C1 segment of cervical spinal cord (tissue), 14 donors: ENCODE measurements around the gene FBXW10.
"Not testable (repeated sequence)": the region's sequence is repeated elsewhere in the genome, so short reads cannot be mapped to it uniquely, and the experiment has no call there.

Source experiments
- DNase-seq, 14 donors: peaks; one replicate each; lab custom pipeline; 2025; lab: John Stamatoyannopoulos, UW

Gene FBXW10

DNA sequence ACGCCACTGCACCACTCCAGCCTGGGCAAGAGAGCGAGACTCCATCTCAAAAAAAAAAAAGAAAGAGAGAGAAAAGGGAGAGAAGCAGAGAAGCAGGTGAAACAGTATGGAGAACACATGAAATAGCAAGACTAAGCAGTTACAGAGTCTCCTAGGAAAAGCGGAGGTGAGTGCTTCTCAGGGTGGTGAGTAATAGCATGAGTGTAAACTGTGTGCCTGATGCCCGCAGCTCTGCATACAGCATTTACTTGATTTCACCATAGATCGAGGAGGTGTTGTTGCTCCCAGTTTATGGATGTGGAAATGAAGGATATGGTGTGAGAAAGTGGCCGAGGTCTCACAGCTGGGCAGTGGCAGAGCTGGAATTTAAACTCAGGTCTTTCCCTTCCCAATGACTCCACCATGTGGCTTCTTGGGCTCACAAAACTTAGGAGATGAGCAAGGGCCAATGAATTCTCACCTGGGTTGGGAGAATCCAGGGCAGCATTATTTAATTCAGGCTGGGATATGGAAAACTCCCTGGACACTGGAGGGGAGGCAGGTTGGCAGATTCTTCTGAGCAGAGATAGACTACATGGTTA is 10.1 kb downstream of the FBXW10 start:
- DNase-seq = not testable (repeated sequence)

DNA sequence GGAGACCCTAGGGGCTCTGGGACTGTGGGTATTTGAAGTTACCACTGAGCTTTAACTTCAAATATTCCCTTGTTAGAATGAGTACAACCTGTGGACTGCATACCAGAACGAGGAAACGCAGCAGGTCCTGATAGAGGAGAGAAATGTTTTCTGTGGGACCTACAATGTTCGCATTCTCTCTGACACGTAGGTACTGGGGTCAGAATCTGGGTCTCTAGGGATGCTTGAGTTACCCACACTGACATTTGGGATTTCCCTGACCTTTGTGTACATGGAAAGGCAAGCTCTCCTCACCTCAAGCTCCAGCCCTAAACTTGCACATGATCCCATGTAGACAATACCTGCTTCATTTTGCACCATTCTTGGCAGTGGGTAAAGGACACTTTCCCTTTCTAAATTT is 12.1 kb downstream of the FBXW10 start:
- DNase-seq = not testable (repeated sequence)

DNA sequence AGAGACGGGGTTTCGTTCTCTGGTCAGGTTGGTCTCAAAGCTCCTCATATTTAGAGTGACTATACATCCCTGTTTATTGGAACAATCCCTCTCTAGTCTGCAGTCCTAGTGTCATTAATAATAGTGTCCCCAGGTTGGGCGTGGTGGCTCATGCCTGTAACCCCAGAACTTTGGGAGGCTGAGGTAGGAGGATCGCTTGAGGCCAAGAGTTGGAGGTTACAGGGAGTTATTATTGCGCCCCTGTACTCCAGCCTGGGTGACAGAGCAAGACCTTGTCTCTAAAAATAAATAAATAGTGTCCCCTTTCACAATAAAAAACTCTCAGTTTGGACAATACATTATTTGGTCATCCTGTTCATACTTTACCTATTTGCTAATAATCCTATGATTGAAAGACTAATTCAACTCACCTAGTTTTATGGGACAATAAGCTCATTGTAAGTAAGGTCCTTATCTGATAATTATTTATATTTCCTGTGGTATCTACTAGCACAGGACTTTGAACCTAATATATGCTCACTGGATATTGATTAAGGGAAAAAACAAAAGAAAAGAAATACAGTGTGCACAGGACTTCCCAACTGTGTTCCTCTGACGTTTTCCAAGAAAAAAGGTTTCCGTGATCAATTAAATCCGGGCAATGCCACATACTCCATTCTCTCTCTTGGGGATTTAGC is 13.7 kb downstream of the FBXW10 start:
- not testable (repeated sequence) for DNase-seq

DNA sequence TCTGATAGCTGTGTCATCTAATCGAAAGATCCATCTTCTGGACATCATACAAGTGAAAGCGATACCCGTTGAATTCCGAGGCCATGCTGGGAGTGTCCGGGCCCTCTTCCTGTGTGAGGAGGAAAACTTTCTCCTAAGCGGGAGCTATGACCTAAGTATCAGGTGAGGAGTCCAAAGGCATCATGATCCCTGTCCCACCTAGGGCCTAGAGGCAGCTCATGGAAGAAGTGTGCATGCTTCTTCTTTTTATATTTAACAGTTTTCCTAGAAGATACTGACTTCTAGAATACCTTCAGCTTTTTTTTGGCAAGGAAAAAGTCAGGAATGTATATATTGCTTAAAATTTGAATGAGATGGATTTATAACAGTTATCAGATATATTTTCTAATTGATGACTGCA is 14.5 kb downstream of the FBXW10 start:
- not testable (repeated sequence) for DNase-seq

DNA sequence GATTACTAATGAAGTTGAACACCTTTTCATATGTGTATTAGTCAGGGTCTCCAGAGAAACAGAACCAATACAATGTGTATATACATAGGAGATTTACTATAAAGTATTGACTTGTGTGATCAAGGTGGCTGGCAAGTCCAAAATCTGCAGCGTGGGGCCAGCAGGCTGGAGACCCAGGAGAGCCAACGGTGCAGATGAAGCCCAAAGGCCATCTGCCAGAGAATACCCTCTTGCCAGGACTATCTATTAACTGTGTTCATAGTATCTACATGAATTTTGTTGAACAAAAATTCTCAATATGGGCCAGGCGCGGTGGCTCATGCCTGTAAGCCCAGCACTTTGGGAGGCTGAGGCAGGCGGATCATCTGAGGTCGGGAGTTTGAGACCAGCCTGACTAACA is 16.4 kb downstream of the FBXW10 start:
- DNase-seq = peak in 1 of 14 donors; percentile 31

DNA sequence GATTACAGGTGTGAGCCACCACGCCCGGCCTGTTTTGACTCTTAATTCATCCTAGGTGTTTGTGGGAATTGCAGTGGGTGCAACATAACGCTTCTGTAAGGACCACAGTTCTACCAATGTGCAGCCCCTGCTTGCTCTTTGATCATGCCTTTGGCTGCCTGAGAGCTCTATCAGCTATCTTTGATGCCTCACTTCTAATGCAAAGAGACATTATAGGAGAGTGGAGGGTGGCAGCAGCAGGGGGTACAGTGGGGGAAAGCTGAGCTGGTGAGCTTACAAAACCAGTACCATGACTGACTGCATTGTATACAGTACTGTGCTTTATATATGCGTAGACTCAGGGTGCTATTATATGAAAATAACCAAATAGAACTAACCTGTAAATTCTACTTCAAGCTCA is 26.7 kb downstream of the FBXW10 start:
- not testable (repeated sequence) for DNase-seq

DNA sequence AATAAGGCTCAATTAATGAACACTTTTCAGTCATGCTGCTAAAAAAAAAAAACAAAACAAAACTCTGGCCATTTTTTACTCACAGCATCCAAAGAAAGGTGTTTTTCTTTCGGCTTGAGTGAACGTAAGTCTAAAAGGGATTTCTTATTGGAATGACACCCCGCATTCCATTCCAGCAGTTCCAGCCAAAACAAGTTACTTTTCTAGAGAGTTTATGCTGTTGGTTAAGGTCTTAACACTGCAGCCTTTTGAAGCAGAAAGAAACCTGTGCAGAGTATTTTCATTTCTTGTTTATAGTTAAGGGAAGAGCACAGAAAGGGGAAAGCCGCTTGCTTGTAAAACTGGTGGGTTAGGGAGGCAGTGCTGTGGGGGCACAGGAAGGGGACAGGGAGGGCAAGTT is 27.2 kb downstream of the FBXW10 start:
- DNase-seq = not testable (repeated sequence)

- no peak for DNase-seq
Measured at GRCh38 chr17:18772471-18772870, 28.6 kb downstream of the FBXW10 start.

DNA sequence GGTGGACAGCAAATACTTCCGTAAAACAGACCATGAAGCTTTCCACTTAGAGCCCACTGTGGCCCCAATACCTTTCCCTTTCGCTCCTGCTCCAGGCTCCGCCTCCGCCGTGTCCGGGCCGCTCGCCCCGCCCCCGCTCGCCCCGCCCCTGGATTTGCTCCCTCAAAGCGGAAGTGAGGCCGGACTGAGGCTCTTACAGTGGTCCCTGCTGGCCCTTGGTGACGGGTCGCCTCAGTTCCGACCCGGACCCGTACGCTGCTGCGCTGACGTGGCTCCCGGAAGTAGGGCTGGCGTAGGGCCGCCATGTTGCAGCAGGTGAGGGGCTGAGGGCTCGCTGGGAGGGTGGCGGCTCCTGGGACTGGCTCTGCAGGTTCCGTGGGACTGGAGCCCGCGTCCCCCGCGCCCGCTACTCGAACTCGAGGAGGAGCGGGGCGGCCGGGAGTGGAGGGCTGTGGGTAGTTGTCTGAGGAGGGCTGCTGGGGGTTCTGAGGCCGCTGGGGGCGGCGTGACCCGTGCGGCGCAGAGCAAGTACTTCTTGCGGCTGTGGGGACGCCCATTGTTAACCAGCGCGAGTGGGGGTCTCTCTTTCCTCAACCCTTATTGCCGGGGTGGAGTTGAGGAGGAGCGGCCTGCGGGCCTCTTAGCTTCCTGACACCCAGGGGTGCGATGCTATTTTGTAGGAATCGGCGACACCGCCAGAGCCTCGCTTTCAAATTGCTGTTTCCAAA is 37.3 kb downstream of the FBXW10 start, which contains the start of gene TVP23B:
TSS of gene TVP23B (plus strand) at position 193 of the 728 bp plus-strand sequence. CDS start at position 304, 111 bp downstream.
- peak; percentile 66 to 96 (median 90) for DNase-seq

GRCh38 chr17:18781805-18782204 is 38.0 kb downstream of the FBXW10 start:
- not testable (repeated sequence) for DNase-seq

DNA sequence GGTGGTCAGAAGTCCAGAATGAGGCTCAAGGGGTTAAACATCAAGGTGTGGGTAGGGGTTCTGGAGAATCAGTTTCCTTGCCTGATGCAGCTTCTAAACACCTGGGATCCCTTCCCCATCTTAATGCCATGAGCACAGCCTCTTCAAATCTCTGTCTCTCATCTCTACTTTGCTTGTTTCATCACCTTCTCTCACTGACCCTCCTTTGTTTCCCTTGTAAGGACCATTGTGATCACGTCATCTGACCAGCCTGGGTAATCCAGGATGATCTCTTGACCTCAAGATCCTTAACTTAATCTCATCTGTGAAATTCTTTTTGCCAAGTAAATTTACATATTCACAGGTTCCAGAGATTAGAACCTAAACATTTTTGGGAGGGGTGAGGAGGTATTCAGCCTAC is 42.1 kb downstream of the FBXW10 start:
- DNase-seq = not testable (repeated sequence)

DNA sequence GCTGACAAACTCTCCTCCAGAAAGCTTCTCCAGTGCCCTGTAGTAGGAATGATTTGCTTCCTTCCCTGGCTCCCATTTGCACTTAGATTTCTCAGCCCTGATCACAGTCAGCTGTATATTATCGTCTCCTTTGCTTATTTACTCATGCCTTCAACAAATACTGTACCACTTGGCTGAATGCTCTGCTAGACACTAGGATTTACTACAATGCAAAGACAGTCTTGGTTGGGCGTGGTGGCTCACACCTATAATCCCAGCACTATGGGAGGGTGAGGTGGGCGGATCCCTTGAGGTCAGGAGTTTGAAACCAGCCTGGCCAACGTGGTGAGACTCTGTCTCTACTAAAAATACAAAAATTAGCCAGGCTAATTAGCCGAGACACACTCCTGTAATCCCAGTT is 43.0 kb downstream of the FBXW10 start:
- DNase-seq = not testable (repeated sequence)

DNA sequence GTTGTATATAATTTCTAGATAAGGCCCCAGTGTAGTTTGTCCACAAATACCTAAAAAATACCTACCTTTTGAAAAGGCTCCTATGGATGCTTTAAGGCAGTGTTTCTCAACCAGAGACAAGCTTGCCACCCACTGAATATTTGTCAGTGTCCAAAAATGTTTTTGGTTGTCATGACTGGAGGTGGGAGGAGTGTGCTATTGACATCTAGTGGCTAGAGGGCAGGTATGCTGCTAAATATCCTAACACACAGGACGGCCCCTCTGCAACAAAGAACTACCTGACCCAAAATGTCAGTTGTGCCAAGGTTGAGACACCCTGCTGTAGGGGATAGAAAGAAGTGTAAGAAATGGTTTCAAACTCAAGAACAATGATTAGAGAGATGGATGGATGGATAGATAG is 47.5 kb downstream of the FBXW10 start:
- not testable (repeated sequence) for DNase-seq

- not testable (repeated sequence) for DNase-seq
Measured at GRCh38 chr17:18794841-18795240, 51.0 kb downstream of the FBXW10 start.

- not testable (repeated sequence) for DNase-seq
Measured at GRCh38 chr17:18796887-18797286, 53.0 kb downstream of the FBXW10 start.

DNA sequence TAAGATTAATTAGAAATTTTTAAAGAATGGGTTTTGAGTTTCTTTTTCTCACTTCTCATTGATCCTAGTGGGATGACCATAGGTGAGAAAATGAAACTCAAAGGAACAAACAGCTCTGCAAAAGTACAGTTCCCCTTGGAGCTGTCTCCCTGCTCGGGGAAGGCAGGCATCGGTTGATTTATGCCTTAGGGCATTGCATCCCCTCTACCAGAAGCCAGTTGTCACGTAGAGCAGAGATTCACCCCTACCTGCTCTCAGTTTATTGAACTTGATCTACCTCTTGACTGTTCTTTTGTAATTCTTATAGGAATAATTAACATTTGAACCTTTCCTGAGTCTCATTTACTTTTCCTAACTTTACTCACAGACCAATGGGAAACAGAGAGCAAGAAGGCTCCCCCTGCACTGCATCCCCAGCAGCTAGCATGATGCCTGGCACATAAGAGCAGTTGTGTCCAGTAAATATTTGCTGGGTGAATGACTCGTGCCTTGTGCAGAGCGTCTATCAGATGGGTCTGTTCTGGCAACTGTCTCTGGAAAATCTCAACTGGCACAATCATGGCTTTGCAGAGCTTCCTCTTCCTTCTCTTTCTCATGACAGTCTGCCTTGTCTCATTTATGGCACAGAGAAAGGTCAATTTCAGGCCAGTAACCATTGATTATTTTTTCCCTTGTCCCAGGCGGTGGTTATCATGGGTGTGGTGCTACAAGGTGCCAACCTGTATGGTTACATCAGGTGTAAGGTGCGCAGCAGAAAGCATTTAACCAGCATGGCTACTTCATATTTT is 59.8 kb downstream of the FBXW10 start:
- DNase-seq = not testable (repeated sequence)

DNA sequence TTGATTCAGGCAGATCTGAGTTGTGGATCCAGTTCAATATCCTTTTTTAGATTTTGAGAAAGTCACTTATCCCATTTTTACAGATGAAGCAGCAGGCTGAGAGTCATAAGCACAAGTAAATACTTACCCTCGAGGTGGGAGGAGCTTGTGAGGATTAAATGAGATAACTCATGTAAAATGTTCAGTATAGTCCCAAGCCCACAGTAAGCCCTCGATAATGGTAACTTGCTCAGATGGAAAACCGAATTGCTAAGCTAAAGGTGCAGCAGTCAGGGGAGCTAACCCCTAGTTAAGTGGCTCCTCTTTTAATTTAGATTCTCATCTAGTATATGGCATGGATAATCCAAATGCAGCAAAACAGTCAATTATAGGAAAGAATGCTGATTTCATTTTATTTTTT is 72.1 kb downstream of the FBXW10 start:
- DNase-seq = not testable (repeated sequence)

DNA sequence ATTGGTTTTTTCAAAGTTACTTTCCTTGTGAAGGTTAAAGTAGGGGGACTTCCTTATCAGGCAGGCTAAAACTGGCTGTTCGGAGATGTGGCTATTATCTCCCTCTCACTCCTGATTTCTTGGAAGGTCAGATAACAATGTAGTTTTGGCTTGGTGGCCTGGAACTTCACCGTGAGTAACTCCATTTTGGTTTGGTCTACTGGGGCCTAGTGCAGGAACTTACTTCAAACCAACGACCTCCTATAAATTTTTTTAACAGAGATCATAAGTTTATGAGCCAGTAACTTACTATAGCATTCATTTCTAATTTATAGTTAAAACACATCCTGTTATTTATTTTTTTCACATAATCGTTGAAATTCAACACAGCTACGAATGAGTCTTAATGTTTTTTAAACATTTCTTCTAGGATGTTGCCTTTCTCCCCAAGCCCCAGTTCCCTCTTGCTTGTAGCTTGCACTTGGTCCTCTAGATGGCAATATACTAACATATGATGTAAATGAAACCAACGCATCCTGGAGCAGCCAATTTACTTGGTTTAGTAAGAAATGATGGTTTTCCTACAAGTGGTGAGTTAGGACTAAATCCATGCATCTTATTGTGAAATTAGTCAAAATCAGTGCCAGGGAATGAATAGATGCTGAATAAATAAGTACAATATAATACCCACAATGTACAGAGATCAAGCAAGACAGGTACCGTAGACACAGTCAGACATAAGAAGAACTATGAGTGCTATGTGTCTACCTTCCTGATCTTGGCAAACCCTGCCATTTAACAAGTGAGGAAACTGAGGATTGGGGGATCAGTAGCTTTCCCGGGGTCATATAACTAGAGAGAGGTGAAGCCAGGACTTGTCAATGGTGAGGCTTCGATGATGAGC is 72.9 kb downstream of the FBXW10 start:
- DNase-seq = peak in 3 of 14 donors; percentile 0 to 51 (median 11)

DNA sequence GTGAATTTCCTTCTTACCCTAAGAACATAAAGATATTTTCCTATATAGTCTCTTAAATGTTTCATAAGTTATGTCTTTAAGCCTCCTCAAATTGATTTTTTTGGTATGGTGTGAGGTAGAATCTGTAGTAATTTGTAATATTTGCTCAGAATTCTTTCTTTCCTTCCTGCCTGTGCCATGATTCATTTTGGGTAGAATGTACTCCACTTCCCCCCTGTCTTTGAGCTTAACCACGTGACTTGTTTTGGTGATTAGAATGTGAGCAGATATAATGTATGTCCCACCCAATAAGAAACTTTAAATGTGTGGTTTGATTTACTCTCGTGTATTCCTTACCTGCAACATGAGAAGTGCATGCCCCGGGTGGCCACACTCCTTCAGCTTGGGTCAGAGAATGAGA is 77.6 kb downstream of the FBXW10 start:
- not testable (repeated sequence) for DNase-seq

GRCh38 chr17:18827613-18828012 is 83.8 kb downstream of the FBXW10 start:
- not testable (repeated sequence) for DNase-seq
